Non-pigmented ciliary epithelial cell (primary cell): Measurements from ENCODE around the gene TRAPPC8.

ENCODE experiments used
- DNase-seq: peaks from one replicate; pipeline ENCODE4 v3.0.0-alpha.2; 2010; ENCODE audit warnings: low read depth

The TRAPPC8 gene

DNA sequence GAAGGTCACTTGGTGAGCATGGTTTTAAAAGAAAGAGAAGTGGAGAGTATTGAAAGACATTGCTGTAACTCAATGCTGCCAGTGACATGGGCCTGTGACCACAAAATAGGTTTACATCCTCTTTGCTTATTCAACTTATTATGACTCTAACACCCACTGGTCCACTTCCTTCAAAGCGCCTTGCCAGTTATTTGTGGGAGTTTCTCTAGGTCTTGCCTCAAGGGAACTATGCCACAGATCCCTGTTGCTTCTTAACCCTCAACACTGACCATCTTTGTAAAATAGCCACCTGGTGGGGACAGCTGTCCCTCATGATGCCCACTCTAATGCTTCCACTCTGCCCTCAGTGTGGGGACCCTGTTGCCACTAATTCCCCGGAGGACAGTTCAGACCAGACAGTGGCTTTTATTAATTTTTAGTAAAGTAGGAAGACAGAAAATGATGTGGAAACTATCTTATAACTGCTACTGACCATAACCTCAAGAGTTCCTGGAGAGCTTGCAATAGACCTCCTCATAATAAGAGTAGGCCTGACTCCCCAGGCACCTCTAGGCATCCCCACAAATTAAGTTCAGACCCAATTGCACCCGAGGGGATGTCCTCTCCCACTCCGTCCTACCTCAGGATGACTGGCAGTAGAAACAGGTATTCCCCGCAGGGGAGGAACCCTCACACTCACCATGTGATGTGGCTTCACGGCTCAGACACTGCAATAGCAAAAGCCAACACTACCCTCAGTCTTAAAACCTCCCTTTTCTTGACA is 150.9 kb downstream of the TRAPPC8 start:
- no peak for DNase-seq

DNA sequence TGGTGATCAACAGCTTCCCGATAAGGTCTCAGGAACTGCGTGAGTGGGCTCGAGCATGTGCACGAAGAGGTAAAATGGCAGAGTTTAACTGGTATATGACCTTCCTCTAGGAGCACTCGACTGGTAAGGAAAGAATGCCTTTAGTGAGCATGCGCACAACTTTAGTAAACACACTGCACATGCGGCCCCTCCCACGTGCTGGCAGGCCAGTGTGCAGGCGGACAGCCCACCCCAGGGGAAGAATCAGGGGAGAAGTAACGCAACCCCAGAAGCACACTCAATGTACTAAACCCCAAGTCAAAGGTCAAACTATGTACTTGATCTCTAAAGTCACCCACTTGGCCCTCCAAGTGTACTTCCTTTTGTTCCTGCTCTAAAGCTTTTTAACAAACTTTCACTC is 153.5 kb downstream of the TRAPPC8 start:
- no peak for DNase-seq

DNA sequence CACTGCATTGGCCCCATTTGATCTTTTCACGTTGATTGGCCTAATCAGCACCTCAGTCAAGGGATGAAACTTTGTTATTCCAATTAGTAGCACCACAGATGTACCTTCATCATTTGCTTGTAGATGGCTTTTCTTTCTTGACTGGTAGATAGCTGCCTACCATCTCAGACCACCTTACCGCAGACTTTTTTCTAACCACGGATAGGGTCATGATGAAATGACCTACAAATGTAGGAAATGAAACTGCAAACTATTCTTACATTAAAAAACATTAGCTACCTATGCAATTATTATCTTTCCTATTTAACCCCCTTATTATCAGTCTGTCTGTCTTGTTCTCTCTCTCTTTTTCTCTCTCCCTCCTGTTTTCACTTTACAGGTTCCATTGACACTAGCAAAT is 159.9 kb downstream of the TRAPPC8 start:
- no peak for DNase-seq
